Spleen (tissue), 7 donors: ENCODE data around the gene CCDC110.

Source experiments
- CTCF ChIP-seq, 11 experiments: fragments of 200-600 bp in 7 of 11; fragments of 450-650 bp in 4 of 11; sonication (generic) in 4 of 11; IDR thresholded peaks in 8 of 11; conservative IDR thresholded peaks in 3 of 11; 1 replicate in 7 of 11; 2 replicates in 4 of 11; pipeline versions ENCODE4 v1.4.0 to v1.8.0; 2016 to 2021; ENCODE audit warnings: antibody characterized with exemption in 11 of 11, inconsistent platforms in 4 of 11, mild to moderate bottlenecking in 1 of 11
- POLR2A ChIP-seq, 3 donors: fragments of 450-650 bp; IDR thresholded peaks; one replicate each; pipeline ENCODE4 v1.5.1; 2017; ENCODE audit warnings: antibody characterized with exemption in 3 of 3, mild to moderate bottlenecking in 1 of 3
- donor health status: DM: no; HTN: no; CAD: no; lungs with moderate emphysema.
- donor health status: DM: no; HTN: no; CAD: no.
- donor health status: DM: no; HTN: no; CAD: no.

- TF ChIP-seq CTCF (IDR thresholded peaks at IDR 0.05 in 8 of 11, conservative IDR thresholded peaks at IDR 0.05 in 3 of 11) (no peak), POLR2A (IDR thresholded peaks at IDR 0.05) (no peak)
Measured at GRCh38 chr4:185515248-185515647, 43.7 kb upstream of the CCDC110 start.
